HepG2 (cell line): ENCODE measurements around the gene LGALS7B. TPM values are rescaled to one million over a fixed set of nuclear protein-coding genes. Genes with fewer than 3 reads are reported as not detected.
A peak's percentile ranks its signal among the peaks of the same experiment; 100 is the strongest.

Experiments
- BCL6 ChIP-seq: IDR thresholded peaks from 2 replicates; pipeline ENCODE4 v1.6.1; 2016; ENCODE audit warnings: missing genetic modification reagents, missing compliant biosample characterization
- CHD4 ChIP-seq: fragments of 200-600 bp; sonication (generic); IDR thresholded peaks from 2 replicates; pipeline ENCODE4 v1.7.0; 2017; ENCODE audit warnings: mild to moderate bottlenecking, low read length, borderline replicate concordance
- DMAP1 ChIP-seq: IDR thresholded peaks from 2 replicates; pipeline ENCODE4 v1.6.1; 2016
- HIVEP1 ChIP-seq: sonication (generic); formaldehyde crosslinking; IDR thresholded peaks from 2 replicates; pipeline ENCODE4 v1.4.0; 2020; ENCODE audit warnings: mild to moderate bottlenecking, missing genetic modification reagents
- HOXA5 ChIP-seq: sonication (generic); formaldehyde crosslinking; IDR thresholded peaks from 2 replicates; pipeline ENCODE4 v1.4.0; 2020; ENCODE audit warnings: missing genetic modification reagents
- KLF15 ChIP-seq: sonication (generic); formaldehyde crosslinking; IDR thresholded peaks from 2 replicates; pipeline ENCODE4 v1.8.1; 2023; ENCODE audit warnings: borderline replicate concordance, mild to moderate bottlenecking, inconsistent platforms, missing genetic modification reagents, mixed read lengths
- KLF9 ChIP-seq: IDR thresholded peaks from 2 replicates; pipeline ENCODE4 v1.6.1; 2016; ENCODE audit warnings: low read depth
- NFIC ChIP-seq: IDR thresholded peaks from 2 replicates; pipeline ENCODE4 v1.6.1; 2012; ENCODE audit warnings: mild to moderate bottlenecking, low read length, inconsistent platforms
- NFKBIZ ChIP-seq: IDR thresholded peaks from 2 replicates; pipeline ENCODE4 v1.6.1; 2018; ENCODE audit warnings: missing genetic modification reagents, missing compliant biosample characterization
- POLR2A ChIP-seq, 2 experiments: IDR thresholded peaks; 2 replicates each; pipeline ENCODE4 v1.6.1; 2011; ENCODE audit warnings: low read depth in 2 of 2, low read length in 2 of 2, mild to moderate bottlenecking in 1 of 2, moderate library complexity in 1 of 2; ENCODE audit not compliant: insufficient read depth in 1 of 2
- POLR2AphosphoS2 ChIP-seq: IDR thresholded peaks from 2 replicates; pipeline ENCODE4 v1.6.1; 2011; ENCODE audit warnings: low read depth, low read length, improper control_type of control experiment
- RBM39 ChIP-seq: fragments of 200-400 bp; formaldehyde crosslinking; IDR thresholded peaks from one replicate; pipeline ENCODE4 v1.6.1; 2018; ENCODE audit warnings: antibody characterized with exemption, mild to moderate bottlenecking, low read depth, low read length; ENCODE audit not compliant: poor library complexity, severe bottlenecking
- RFX1 ChIP-seq: fragments of 450-650 bp; IDR thresholded peaks from 2 replicates; pipeline ENCODE4 v1.6.1; 2017
- SETDB1 ChIP-seq: sonication (generic); formaldehyde crosslinking; IDR thresholded peaks from 2 replicates; pipeline ENCODE4 v1.5.1; 2020; ENCODE audit warnings: missing genetic modification reagents, mild to moderate bottlenecking, borderline replicate concordance
- SP140L ChIP-seq: sonication (generic); formaldehyde crosslinking; IDR thresholded peaks from 2 replicates; pipeline ENCODE4 v1.4.0; 2020; ENCODE audit warnings: missing genetic modification reagents, borderline replicate concordance
- SRSF9 ChIP-seq: fragments of 200-400 bp; formaldehyde crosslinking; IDR thresholded peaks from 2 replicates; pipeline ENCODE4 v1.6.1; 2018; ENCODE audit warnings: borderline replicate concordance, mild to moderate bottlenecking, low read depth, low read length; ENCODE audit not compliant: insufficient read depth, poor library complexity, severe bottlenecking
- ZC3H4 ChIP-seq: sonication (generic); formaldehyde crosslinking; IDR thresholded peaks from 2 replicates; pipeline ENCODE4 v1.4.0; 2020; ENCODE audit warnings: missing genetic modification reagents, borderline replicate concordance
- ZFAT ChIP-seq: sonication (generic); formaldehyde crosslinking; conservative IDR thresholded peaks from 2 replicates; pipeline ENCODE4 v1.8.1; 2023; ENCODE audit warnings: missing genetic modification reagents, inconsistent platforms
- ZFP90 ChIP-seq: sonication (generic); formaldehyde crosslinking; IDR thresholded peaks from 2 replicates; pipeline ENCODE4 v1.8.0; 2022; ENCODE audit warnings: missing genetic modification reagents, mild to moderate bottlenecking, inconsistent platforms, borderline replicate concordance
- polyA plus RNA-seq, 8 experiments: library from polyadenylated mRNA; depleted of rRNA in 3 of 8; stranded (reverse) in 7 of 8; unstranded in 1 of 8; fragments of >200 nt; fragmentation: Illumina TruSeq in 4 of 8; extraction: Trizol in 4 of 8; gene quantifications; 2 replicates each; pipeline versions ENCODE4 v1.2.1 to v1.2.3, GENCODE V29; 2011 to 2016; ENCODE audit warnings: low read depth in 4 of 8, missing spikeins in 1 of 8, mixed read lengths in 1 of 8; ENCODE audit not compliant: insufficient read depth in 1 of 8
- total RNA-seq, 5 experiments: library from RNA; depleted of rRNA; stranded (reverse); fragments of >200 nt; fragmentation: Illumina TruSeq; extraction: Trizol; gene quantifications; 2 replicates each; pipeline ENCODE4 v1.2.3, GENCODE V29; 2016; ENCODE audit warnings: low read depth in 1 of 5
- TF ChIP-seq, protein P1 (sequence below): IDR thresholded peaks from 2 replicates; pipeline ENCODE4 v1.6.1; 2016; ENCODE audit warnings: missing genetic modification reagents, missing compliant biosample characterization
- TF ChIP-seq, protein P2 (sequence below): sonication (generic); formaldehyde crosslinking; IDR thresholded peaks from 2 replicates; pipeline ENCODE4 v1.5.1; 2020; ENCODE audit warnings: missing genetic modification reagents, mild to moderate bottlenecking, borderline replicate concordance
- TF ChIP-seq, protein P3 (sequence below), 2 experiments: sonication (generic) in 1 of 2; formaldehyde crosslinking in 1 of 2; IDR thresholded peaks; 2 replicates each; pipeline versions ENCODE4 v1.6.1 to v1.9.0; 2014 to 2022; ENCODE audit warnings: antibody characterized with exemption in 1 of 2, borderline replicate concordance in 1 of 2, inconsistent platforms in 1 of 2, low read depth in 1 of 2, missing genetic modification reagents in 1 of 2
- TF ChIP-seq, protein P4 (sequence below): sonication (generic); formaldehyde crosslinking; IDR thresholded peaks from 2 replicates; pipeline ENCODE4 v1.4.0; 2020; ENCODE audit warnings: missing genetic modification reagents

Gene LGALS7B
- total and polyA plus RNA-seq, 2 of the 13 experiments (the other 11 are each of a cell fraction or from before 2014, with no cell fraction given): 1.7 to 2.1 TPM

DNA sequence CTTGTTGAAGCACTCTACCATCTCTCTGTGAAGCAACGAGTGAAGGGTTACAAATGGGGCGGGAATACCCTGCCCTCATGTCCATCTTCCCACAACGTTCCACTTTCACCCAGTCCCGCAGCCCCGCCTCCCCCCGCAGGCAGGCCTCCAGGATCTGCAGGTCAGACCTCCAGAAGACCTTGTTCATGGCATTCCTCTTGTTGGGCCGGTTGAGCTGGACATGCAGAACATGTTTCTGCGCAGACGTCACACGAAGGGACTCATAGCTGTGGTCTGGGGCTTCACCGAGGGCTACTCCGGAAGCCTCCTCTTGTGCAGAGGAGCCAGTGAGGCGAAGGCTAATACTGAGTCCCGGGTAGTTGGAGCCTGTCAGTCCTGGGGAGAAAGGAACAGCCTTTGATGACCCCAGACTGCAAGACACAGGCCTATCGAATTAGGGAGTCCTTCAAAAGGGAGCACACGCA lies 42.2 kb downstream of the LGALS7B start (continued):
- TF ChIP-seq, protein P1, sequence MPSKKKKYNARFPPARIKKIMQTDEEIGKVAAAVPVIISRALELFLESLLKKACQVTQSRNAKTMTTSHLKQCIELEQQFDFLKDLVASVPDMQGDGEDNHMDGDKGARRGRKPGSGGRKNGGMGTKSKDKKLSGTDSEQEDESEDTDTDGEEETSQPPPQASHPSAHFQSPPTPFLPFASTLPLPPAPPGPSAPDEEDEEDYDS (CRISPR knock-in tag): peak; percentile 43; the same call in 1 of the 2 replicates
- no peak for TF ChIP-seq SETDB1
- 0 out of 2 replicates have a peak, but pooled peaks have one; percentile 23 for TF ChIP-seq BCL6
- no peak for TF ChIP-seq POLR2AphosphoS2
- no peak for TF ChIP-seq RFX1
- 0 out of 2 replicates have a peak, but pooled peaks have one; percentile 12 for TF ChIP-seq KLF9 (CRISPR knock-in tag)
- TF ChIP-seq ZFAT (CRISPR knock-in tag): no peak
- TF ChIP-seq NFIC: no peak
- TF ChIP-seq HIVEP1 (CRISPR knock-in tag): peak; percentile 40; the same call in 1 of the 2 replicates
- TF ChIP-seq POLR2A (IDR thresholded peaks at IDR 0.05; ENCODE audit: insufficient read depth in 1 of 2, low read depth in 2 of 2, low read length in 2 of 2): peak in 1 of 2 experiments; percentile 69; a peak in 1 of 4 replicates
- no peak for TF ChIP-seq SRSF9
- TF ChIP-seq, protein P2, sequence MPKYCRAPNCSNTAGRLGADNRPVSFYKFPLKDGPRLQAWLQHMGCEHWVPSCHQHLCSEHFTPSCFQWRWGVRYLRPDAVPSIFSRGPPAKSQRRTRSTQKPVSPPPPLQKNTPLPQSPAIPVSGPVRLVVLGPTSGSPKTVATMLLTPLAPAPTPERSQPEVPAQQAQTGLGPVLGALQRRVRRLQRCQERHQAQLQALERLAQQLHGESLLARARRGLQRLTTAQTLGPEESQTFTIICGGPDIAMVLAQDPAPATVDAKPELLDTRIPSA (CRISPR knock-in tag): no peak
- TF ChIP-seq, protein P3, sequence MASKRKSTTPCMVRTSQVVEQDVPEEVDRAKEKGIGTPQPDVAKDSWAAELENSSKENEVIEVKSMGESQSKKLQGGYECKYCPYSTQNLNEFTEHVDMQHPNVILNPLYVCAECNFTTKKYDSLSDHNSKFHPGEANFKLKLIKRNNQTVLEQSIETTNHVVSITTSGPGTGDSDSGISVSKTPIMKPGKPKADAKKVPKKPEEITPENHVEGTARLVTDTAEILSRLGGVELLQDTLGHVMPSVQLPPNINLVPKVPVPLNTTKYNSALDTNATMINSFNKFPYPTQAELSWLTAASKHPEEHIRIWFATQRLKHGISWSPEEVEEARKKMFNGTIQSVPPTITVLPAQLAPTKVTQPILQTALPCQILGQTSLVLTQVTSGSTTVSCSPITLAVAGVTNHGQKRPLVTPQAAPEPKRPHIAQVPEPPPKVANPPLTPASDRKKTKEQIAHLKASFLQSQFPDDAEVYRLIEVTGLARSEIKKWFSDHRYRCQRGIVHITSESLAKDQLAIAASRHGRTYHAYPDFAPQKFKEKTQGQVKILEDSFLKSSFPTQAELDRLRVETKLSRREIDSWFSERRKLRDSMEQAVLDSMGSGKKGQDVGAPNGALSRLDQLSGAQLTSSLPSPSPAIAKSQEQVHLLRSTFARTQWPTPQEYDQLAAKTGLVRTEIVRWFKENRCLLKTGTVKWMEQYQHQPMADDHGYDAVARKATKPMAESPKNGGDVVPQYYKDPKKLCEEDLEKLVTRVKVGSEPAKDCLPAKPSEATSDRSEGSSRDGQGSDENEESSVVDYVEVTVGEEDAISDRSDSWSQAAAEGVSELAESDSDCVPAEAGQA (IDR thresholded peaks at IDR 0.05; ENCODE audit: low read depth): no peak
- TF ChIP-seq, protein P3 (CRISPR knock-in tag; IDR thresholded peaks at IDR 0.05; ENCODE audit: borderline replicate concordance): no peak
- no peak for TF ChIP-seq DMAP1 (CRISPR knock-in tag)
- TF ChIP-seq SP140L (CRISPR knock-in tag): no peak
- no peak; the same call in 1 of the 2 replicates for TF ChIP-seq CHD4
- no peak for TF ChIP-seq ZC3H4 (CRISPR knock-in tag)
- no peak for TF ChIP-seq ZFP90 (CRISPR knock-in tag)
- TF ChIP-seq RBM39: peak; percentile 36
- TF ChIP-seq HOXA5 (CRISPR knock-in tag): no peak
- no peak for TF ChIP-seq NFKBIZ (CRISPR knock-in tag)
- TF ChIP-seq, protein P4, sequence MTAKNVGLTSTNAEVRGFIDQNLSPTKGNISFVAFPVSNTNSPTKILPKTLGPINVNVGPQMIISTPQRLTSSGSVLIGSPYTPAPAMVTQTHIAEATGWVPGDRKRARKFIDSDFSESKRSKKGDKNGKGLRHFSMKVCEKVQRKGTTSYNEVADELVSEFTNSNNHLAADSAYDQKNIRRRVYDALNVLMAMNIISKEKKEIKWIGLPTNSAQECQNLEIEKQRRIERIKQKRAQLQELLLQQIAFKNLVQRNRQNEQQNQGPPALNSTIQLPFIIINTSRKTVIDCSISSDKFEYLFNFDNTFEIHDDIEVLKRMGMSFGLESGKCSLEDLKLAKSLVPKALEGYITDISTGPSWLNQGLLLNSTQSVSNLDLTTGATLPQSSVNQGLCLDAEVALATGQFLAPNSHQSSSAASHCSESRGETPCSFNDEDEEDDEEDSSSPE (CRISPR knock-in tag): peak; percentile 54
- no peak for TF ChIP-seq KLF15 (CRISPR knock-in tag)
